Endodermal cell (in vitro differentiated cells): ENCODE data around the gene PDE4D. TPM values are rescaled to one million over a fixed set of nuclear protein-coding genes. Genes with fewer than 3 reads are reported as not detected.

Source experiments
- DNase-seq: peaks from one replicate; pipeline ENCODE4 v3.0.0-alpha.2; 2017
- H3K27ac ChIP-seq: 2 replicates; pipeline ENCODE4 v1.5.1; 2013; ENCODE audit warnings: mild to moderate bottlenecking, low read depth, low read length, moderate library complexity
- H3K27me3 ChIP-seq: 2 replicates; pipeline ENCODE4 v1.6.1; 2013; ENCODE audit warnings: mild to moderate bottlenecking, low read length, moderate library complexity; ENCODE audit not compliant: insufficient read depth, control insufficient read depth, poor library complexity, severe bottlenecking
- H3K36me3 ChIP-seq: 2 replicates; pipeline ENCODE4 v1.7.0; 2013; ENCODE audit warnings: mild to moderate bottlenecking, low read length, moderate library complexity; ENCODE audit not compliant: control insufficient read depth, insufficient read depth
- H3K4me1 ChIP-seq: one replicate; pipeline ENCODE4 v1.7.0; 2013; ENCODE audit warnings: low read length; ENCODE audit not compliant: control insufficient read depth, insufficient read depth
- H3K4me3 ChIP-seq: 2 replicates; pipeline ENCODE4 v1.5.1; 2013; ENCODE audit warnings: mild to moderate bottlenecking, low read length, moderate library complexity
- H3K9ac ChIP-seq: 2 replicates; pipeline ENCODE4 v1.6.1; 2013; ENCODE audit warnings: mild to moderate bottlenecking, low read length, moderate library complexity; ENCODE audit not compliant: poor library complexity, severe bottlenecking; ENCODE audit errors: extremely low read depth
- H3K9me3 ChIP-seq: 2 replicates; pipeline ENCODE4 v1.6.1; 2013; ENCODE audit warnings: mild to moderate bottlenecking, low read length, moderate library complexity; ENCODE audit not compliant: control insufficient read depth
- H3K27ac Mint-ChIP-seq: 2 replicates; pipeline ENCODE4 v1.8.0; 2020; ENCODE audit warnings: mixed read lengths
- H3K27me3 Mint-ChIP-seq: 2 replicates; pipeline ENCODE4 v1.8.0; 2021; ENCODE audit warnings: mild to moderate bottlenecking, mixed read lengths; ENCODE audit not compliant: insufficient read depth
- H3K36me3 Mint-ChIP-seq: 2 replicates; pipeline ENCODE4 v1.8.0; 2020; ENCODE audit warnings: low read depth, mixed read lengths
- H3K4me1 Mint-ChIP-seq: 2 replicates; pipeline ENCODE4 v1.8.0; 2020; ENCODE audit warnings: mixed read lengths
- H3K4me3 Mint-ChIP-seq: 2 replicates; pipeline ENCODE4 v1.8.0; 2020; ENCODE audit warnings: mild to moderate bottlenecking, moderate library complexity, mixed read lengths
- H3K9me3 Mint-ChIP-seq: 2 replicates; pipeline ENCODE4 v1.8.0; 2020; ENCODE audit warnings: mild to moderate bottlenecking, mixed read lengths
- WGBS, 2 experiments: methylation state at CpG; one replicate each; pipeline versions ENCODE4 v1.1.5 to v1.1.7; 2013; ENCODE audit warnings: missing lambda C conversion rate in 2 of 2, mixed read lengths in 1 of 2; ENCODE audit not compliant: insufficient coverage in 1 of 2, insufficient read length in 1 of 2; 5-methylcytosine and 5-hydroxymethylcytosine counted together
- total RNA-seq, 2 donors: library from RNA; stranded (reverse); fragmentation: NEBNext Ultra II Directional in 1 of 2; extraction: Animal tissue kit (Norgen Biotek cat#: 25700) in 1 of 2; gene quantifications; 2 replicates in 1 of 2; 3 replicates in 1 of 2; pipeline ENCODE4 v1.2.1, GENCODE V29; 2021
- TF ChIP-seq, protein P1 (sequence below): fragments of 200-600 bp; sonication (generic); conservative IDR thresholded peaks from 2 replicates; pipeline ENCODE4 v1.5.0; 2021; ENCODE audit warnings: antibody characterized with exemption, mild to moderate bottlenecking

PDE4D gene
- total RNA-seq, 2 donors from 2014 or later = 9.2 to 11.4 TPM

DNA sequence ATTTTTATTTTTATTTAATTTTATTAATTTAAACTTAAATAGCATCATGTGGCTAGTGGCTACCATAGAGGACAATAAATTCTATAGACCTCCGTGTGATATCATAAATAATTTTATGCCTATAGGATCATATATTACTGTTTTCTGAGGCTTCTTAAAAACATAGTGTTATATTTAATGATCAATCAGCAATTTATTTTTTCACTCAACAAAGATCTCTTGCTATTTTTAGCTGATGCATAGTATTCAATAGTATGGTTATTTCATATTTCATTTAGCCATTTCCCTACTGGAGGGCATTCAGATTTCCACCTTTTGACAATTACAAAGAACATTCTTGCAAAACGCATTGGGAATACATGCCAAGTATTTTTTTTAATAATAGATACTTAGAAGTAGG is 114.1 kb downstream of the PDE4D start:
- no peak overlapping the region for H3K27ac Mint-ChIP-seq
- H3K9ac ChIP-seq = no peak overlapping the region
- no peaks in the 10 kb centered on the region for H3K9me3 ChIP-seq
- H3K4me3 ChIP-seq = no peak overlapping the region
- no peaks in the 10 kb centered on the region for H3K4me1 ChIP-seq
- no peaks in the 10 kb centered on the region for H3K36me3 ChIP-seq
- H3K9me3 Mint-ChIP-seq = no peaks in the 10 kb centered on the region
- H3K4me1 Mint-ChIP-seq = no peaks in the 10 kb centered on the region
- DNase-seq = no peak
- H3K27me3 Mint-ChIP-seq = no peaks in the 10 kb centered on the region
- no peaks in the 10 kb centered on the region for H3K27me3 ChIP-seq
- no peak overlapping the region for H3K27ac ChIP-seq
- TF ChIP-seq, protein P1, sequence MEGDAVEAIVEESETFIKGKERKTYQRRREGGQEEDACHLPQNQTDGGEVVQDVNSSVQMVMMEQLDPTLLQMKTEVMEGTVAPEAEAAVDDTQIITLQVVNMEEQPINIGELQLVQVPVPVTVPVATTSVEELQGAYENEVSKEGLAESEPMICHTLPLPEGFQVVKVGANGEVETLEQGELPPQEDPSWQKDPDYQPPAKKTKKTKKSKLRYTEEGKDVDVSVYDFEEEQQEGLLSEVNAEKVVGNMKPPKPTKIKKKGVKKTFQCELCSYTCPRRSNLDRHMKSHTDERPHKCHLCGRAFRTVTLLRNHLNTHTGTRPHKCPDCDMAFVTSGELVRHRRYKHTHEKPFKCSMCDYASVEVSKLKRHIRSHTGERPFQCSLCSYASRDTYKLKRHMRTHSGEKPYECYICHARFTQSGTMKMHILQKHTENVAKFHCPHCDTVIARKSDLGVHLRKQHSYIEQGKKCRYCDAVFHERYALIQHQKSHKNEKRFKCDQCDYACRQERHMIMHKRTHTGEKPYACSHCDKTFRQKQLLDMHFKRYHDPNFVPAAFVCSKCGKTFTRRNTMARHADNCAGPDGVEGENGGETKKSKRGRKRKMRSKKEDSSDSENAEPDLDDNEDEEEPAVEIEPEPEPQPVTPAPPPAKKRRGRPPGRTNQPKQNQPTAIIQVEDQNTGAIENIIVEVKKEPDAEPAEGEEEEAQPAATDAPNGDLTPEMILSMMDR = no peak
- no peak overlapping the region for H3K4me3 Mint-ChIP-seq
- WGBS, 2 experiments = 100% methylated on average over 1 of the region's 2 CpGs; no CpG with 5 or more reads in 1 of the 2 experiments
- no peaks in the 10 kb centered on the region for H3K36me3 Mint-ChIP-seq

DNA sequence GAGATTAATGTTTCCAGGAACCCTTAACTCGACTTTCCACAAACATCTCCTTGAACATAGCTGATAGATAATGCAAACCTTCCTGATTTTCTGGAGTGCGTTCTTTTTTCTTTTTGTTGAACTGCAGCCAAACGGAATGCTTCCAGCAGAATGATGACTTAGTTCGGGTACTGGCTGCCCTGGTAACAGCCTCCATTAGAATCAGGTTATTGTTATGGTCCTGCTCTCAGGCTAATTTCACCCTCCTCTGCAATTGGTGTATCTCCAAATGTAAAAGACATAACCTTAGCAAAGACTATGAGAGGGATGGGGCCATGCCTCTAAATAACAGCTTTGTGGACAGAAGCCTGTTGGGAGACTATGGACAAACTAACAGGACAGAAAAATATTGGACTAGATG is 116.5 kb downstream of the PDE4D start:
- no peaks in the 10 kb centered on the region for H3K27me3 Mint-ChIP-seq
- no peak for DNase-seq
- no peaks in the 10 kb centered on the region for H3K9me3 ChIP-seq
- no peaks in the 10 kb centered on the region for H3K4me1 Mint-ChIP-seq
- H3K27ac Mint-ChIP-seq = no peak overlapping the region
- no peaks in the 10 kb centered on the region for H3K4me1 ChIP-seq
- WGBS, 2 experiments = 80 to 85% methylated on average over 2 to 4 of the region's 4 CpGs
- no peaks in the 10 kb centered on the region for H3K36me3 Mint-ChIP-seq
- no peaks in the 10 kb centered on the region for H3K9me3 Mint-ChIP-seq
- no peaks in the 10 kb centered on the region for H3K36me3 ChIP-seq
- H3K27ac ChIP-seq = no peak overlapping the region
- TF ChIP-seq, protein P1 = no peak
- no peaks in the 10 kb centered on the region for H3K27me3 ChIP-seq
- H3K4me3 Mint-ChIP-seq = no peak overlapping the region
- H3K9ac ChIP-seq = no peak overlapping the region
- no peak overlapping the region for H3K4me3 ChIP-seq

DNA sequence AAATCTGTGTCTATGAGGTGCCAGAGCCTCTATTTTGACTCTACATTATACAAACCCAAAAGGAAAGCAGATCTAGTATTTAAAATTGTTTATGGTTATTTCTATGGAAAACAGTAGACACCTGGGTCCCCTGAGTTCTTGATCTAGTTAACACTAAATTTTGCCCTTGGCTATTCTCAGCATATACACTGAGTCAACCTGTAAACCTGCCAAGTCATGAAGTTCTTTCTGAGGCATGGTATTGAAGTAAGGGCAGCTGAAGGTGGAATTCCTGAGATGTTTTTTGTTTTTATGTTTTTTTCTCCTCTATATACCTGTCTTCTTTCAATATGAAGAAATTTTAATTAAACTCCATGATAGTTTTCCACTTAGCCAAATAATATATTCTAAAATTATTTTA is 120.2 kb downstream of the PDE4D start:
- Histone ChIP-seq H3K36me3 (no peaks in the 10 kb centered on the region), H3K27me3 (peaks cover 19% of the 10 kb centered on the region), H3K9me3 (no peaks in the 10 kb centered on the region), H3K4me3 (no peak overlapping the region), H3K9ac (no peak overlapping the region), H3K27ac (no peak overlapping the region), H3K4me1 (peaks cover 3% of the 10 kb centered on the region)
- no peak overlapping the region for H3K27ac Mint-ChIP-seq
- TF ChIP-seq, protein P1 = no peak
- H3K27me3 Mint-ChIP-seq = peaks cover 18% of the 10 kb centered on the region
- H3K4me3 Mint-ChIP-seq = no peak overlapping the region
- no peaks in the 10 kb centered on the region for H3K36me3 Mint-ChIP-seq
- H3K9me3 Mint-ChIP-seq = no peaks in the 10 kb centered on the region
- peaks cover 7% of the 10 kb centered on the region for H3K4me1 Mint-ChIP-seq
- DNase-seq = no peak
